8988T (cell line): ENCODE measurements around the gene BEAN1.
"Not testable (repeated sequence)": the region's sequence is repeated elsewhere in the genome, so short reads cannot be mapped to it uniquely, and the experiment has no call there.

Source experiments
- DNase-seq: peaks from one replicate; pipeline ENCODE4 v3.0.0; 2011

The BEAN1 gene

DNA sequence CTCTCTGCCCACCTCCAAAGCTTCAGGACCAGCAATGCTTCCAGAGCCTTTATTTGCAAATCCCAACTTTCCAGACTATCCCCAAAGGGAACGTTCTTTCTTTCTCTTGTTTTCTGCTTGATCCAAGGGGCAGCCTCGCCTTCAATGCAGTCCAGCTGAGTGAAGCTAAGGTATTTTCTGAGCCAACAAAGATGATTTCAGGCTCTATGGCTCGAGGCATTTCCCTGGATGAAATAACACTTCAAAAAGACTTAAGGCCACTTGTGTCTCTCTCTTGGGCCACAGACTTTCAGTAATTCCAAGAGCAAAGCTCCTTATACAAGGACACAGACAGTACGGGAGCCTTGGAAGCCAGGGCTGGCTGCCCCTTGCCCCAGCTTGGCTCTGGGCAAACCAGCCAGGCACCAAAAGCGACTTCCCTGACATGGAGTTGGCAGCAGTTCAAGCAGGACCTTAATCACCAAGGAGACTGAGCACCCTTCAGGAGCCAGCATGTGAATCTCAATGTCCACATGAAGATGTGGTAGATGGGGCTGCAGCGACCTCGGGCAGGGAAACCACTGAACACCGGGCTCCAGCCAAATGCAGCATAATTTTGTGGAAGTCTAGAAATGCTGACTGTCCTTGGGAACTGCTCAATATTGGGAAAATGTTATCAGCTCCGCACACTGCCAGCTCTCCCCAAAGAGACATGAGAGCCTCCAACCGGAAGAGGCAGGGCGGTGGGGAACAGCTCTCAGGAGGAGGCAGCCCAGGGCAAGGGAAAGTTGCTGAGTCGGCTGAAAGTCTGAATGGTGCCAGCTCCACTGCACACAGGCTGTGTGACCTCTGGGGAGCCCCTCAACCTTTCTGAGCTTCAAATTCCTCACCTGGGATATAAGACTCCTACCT is 83.9 kb downstream of the BEAN1 start:
- no peak for DNase-seq

DNA sequence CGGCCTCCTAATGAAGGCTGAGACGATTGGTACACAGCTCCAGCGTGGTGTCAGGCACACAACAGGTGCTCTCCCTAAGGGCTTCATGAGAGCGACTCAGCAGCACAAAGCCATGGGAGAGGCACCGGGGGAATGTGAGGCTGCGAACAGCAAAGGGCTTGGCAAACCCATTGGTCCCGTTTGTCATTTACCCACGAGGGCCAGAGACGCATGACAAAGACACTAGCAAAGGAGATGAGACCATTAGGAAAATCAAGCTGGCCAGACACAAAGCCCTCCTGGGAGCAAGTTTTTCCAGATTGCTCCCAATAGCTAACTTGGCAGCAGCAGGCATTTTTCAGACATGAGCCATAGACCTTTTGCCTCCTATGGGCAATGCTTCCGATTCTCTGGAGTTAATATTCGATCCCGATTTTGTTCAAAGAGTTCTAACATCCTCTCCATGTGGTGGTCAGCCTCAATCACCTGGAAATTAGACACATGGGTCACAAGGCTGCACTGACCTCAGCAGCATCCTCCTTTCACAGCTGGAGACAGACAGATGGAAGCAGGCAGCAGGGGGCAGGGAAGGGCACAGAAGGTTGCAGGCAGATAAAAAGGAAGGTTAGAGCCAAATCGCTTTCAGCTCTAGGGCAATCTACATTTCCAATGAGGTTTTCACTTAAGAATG is 84.6 kb downstream of the BEAN1 start:
- DNase-seq, result no peak

GRCh38 chr16:66512272-66513110 is 85.4 kb downstream of the BEAN1 start:
- DNase-seq, result no peak

- DNase-seq, result no peak
Measured at GRCh38 chr16:66513111-66513723, 86.1 kb downstream of the BEAN1 start.

GRCh38 chr16:66514391-66514790 is 87.3 kb downstream of the BEAN1 start:
- not testable (repeated sequence) for DNase-seq

- DNase-seq, result not testable (repeated sequence)
Measured at GRCh38 chr16:66514980-66515595, 88.0 kb downstream of the BEAN1 start.

- DNase-seq, result no peak
Measured at GRCh38 chr16:66515596-66516508, 88.8 kb downstream of the BEAN1 start.

DNA sequence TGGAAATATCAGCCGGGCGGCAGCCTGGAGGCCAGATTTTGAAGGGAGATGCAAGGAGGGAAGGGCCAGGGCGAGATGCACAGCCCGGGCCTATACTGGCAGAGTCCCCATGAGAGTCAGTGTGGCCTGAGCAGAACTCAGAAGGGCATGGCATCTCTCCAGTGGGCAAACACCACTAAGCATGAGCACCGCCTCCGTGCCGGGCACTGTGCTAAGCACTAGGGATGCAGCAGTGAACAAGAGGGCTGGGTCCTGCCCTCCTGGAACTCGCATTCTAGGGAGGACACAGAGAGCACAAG is 89.4 kb downstream of the BEAN1 start:
- DNase-seq, result no peak

GRCh38 chr16:66516808-66517585 is 89.9 kb downstream of the BEAN1 start:
- peak; percentile 89 for DNase-seq

- DNase-seq, result no peak
Measured at GRCh38 chr16:66517586-66518263, 90.6 kb downstream of the BEAN1 start.

DNA sequence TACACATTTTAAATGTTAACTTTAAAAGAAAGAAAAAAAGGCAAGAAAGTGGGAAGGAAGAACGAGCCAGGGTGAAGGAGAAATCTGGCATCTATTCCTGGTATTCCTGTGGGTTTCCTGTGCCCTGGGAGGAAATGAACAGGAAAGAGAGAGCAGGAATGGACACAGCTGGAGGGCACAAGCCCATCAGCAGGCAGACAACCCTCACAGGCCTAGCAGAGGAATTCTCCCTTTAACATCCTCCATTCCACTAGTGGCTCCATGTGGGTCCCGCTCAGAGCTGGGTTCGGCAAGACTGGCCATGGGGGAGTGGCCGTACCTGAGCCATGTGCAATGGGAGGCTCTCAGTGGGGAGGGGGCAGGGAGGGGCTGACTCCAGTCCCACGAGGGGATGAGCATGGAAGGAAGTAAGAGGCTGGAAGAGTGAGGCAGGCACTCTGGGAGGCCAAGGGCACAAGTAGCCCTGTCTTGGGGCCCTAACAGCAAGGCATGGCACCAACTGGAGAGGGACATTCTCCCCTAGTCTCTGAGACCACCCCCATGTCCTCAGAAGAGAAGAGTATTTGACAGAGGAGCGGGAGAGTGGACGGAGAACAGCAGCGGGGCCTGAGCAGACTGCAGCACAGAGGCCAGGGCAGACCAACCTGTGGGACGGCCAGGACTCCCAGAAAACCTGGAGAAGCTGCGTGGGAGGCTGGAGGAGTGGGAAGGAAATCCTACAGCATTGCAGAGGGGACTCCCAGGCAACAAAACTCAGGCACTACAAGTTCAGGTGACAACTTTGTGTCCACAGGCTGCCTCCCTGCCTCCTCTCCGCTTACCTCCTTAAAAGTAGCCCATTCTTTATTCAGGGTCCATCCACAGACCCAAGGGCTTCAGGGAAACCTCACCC is 92.6 kb downstream of the BEAN1 start:
- DNase-seq, result no peak

DNA sequence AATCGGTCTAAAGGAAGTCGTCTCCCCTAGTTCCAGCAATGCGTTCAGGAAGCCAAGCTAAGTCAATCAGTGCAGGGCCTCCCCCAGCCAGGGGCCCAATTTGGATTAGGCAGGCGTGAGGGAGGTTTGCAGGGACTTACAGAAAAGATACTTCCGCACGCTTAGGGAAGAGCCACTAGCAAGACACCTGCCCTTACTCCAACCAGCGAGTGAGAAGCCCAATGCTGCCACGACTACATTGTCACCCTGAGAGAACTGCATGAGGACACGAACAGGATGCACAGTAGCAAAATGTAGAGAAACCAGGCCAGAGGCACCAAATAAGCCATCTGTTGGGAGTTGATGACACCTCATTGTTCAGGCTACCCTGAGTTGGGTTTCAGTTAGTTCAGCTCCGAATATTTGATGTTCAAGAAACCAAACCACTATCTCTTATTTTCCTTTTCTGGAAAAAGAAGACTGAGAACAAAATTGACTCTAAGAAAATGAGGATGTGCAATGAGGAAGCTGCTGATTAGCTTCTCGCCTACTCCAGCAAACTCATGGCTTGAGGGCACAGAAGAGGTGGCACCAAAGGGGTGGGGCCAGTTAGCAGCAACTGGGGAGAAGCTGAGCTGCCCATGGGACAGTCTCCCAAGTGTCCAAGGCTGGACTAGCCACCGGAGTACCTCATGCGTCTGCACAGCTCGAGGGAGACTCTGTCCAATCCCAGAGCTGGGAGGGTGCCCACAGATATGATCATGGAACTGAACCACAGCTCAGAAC is 93.5 kb downstream of the BEAN1 start:
- no peak for DNase-seq

DNA sequence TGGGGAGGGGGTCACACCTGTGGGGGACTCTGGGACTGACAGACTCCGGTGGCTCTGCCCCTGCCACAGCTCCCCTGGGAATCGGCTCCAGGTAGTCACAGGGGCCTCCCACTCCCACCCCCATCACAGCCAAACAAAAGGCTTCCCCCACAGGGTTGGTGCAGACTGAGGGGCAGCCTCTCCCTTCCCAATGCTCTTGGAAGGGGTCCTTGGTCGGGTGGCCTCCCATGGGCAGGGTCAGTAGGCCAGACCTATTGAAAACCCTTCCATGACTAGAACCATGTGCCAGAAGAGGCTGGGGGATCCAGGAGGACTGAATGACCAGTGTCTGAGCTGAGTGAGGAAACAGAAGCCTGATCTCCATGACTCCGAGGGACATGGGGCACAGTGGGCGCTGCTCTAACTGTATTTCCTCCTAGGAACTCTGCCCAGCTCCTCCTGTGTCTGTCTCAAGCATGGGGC is 94.2 kb downstream of the BEAN1 start:
- DNase-seq, result no peak

DNA sequence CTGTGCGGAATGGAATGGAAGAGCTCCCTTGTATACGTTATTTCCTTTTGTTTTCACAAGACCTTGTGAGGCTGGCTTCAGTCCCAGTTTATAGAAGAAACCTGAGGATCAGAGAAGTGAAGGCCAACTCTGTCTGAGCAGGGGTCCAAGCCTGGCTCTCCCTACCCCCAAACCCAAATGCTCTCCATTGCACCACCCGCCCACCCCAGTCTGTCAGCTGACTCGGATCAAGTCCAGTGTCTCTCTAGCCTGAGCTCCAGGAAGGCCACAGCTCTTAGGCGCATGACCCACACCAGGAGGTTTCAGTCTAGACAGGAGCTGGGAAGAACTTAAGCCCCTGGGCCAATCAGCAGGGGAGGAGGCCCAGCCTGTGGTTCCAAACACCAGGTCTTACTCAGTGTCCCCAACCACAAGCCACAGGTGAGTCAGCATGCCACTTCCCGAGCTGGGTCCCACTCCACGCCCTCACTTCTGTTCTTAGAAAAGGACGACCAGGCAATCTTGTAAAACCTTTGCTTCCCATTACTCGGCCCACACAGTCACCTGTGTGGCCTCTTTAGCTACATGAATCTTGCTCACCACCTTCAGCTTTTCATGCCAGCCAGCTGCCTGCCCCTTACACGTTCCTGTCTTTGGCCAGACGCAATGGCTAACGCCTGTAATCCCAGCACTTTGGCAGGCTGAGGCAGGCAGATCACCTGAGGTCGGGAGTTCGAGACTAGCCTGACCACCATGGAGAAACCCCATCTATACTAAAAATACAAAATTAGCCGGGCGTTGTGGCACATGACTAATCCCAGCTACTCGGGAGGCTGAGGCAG is 95.1 kb downstream of the BEAN1 start:
- DNase-seq, result no peak

DNA sequence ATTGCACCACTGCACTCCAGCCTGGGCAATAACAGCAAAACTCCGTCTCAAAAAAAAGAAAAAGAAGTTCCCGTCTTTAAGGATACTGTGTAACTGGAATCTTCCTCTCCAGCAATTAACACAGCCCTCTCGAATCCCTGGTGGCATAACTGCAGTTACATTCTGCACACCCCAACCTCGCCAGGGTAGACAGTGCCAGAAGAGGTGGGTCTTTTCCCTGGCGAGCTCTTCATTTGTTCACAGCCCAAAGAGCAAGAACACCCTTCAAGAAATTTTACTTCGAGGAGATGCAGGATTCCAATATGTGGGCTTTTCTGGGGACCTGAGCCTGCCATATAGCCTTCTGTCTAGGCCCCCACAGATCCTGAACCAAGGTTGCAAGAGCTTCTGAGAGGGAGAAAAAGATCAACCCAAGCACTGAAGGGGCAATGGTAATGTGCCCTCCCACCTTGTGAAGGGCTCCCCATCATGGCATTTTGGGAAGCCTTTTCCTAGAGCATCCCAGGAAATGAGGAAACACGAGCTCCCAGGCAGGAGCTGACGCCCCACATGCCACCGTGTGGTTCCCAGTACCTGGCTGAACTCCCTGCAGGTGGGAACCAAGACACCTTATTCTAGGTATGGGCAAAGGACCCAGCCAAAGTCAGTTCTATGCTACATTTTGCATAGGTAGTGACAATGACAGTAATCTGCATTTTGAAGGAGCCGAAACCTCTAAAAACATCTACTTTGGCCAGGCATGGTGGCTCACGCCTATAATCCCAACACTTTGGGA is 95.9 kb downstream of the BEAN1 start:
- no peak for DNase-seq

DNA sequence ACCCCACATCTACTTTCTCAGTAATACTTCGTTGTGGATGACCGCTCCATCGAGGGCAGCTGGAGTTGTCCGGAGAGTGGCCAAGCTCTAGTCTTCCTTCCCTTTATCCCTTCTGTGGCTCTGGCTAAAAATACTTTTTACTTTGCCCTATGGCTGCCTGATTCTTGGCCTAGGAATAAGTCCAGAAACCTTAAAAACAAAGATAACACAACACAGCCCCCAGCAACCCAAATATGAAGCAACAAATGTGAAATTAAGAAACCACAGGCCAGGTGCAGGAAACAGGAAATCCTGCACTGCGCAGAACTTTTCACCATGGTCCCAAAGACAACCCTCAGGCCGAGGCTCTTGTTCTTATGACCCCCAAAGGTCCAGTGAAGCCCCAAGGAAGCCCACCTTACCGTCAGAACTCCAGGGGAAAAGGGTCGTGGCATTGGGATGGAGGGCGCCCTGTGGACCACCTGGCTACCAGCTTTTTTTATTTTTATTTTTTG is 96.8 kb downstream of the BEAN1 start:
- no peak for DNase-seq
